Lower leg skin (tissue), 3 donors: ENCODE measurements around the gene LRRC37B.
"Not testable (repeated sequence)": the region's sequence is repeated elsewhere in the genome, so short reads cannot be mapped to it uniquely, and the experiment has no call there.

Experiments used
- POLR2A ChIP-seq, 2 donors: fragments of 450-650 bp; IDR thresholded peaks; one replicate each; pipeline ENCODE4 v1.6.1; 2016 to 2017; ENCODE audit warnings: antibody characterized with exemption in 2 of 2, mild to moderate bottlenecking in 1 of 2, moderate library complexity in 1 of 2
- TF ChIP-seq, protein P1 (sequence below), 3 donors: fragments of 450-650 bp; IDR thresholded peaks; one replicate each; pipeline ENCODE4 v1.5.1; 2016; ENCODE audit warnings: antibody characterized with exemption in 3 of 3, mild to moderate bottlenecking in 3 of 3, moderate library complexity in 2 of 3

DNA sequence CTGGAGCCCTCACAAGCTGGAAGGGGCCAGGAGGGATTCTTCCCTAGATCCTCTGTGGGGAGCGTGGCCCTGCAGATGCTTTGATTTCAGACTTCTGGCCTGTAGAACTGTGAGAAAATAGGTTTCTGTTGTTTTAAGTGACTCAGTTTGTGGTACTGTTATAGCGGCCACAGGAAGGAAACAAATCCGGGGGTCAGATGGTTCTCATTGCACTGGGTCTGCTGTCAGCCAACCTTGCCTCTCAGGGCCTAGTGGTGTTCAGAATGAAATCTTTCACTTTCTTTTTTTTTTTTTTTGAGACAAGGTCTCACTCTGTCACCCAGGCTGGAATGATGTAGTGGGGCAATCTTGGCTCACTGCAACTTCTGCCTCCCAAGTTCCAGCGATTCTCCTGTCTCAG is 64.8 kb downstream of the LRRC37B start:
- TF ChIP-seq, protein P1, sequence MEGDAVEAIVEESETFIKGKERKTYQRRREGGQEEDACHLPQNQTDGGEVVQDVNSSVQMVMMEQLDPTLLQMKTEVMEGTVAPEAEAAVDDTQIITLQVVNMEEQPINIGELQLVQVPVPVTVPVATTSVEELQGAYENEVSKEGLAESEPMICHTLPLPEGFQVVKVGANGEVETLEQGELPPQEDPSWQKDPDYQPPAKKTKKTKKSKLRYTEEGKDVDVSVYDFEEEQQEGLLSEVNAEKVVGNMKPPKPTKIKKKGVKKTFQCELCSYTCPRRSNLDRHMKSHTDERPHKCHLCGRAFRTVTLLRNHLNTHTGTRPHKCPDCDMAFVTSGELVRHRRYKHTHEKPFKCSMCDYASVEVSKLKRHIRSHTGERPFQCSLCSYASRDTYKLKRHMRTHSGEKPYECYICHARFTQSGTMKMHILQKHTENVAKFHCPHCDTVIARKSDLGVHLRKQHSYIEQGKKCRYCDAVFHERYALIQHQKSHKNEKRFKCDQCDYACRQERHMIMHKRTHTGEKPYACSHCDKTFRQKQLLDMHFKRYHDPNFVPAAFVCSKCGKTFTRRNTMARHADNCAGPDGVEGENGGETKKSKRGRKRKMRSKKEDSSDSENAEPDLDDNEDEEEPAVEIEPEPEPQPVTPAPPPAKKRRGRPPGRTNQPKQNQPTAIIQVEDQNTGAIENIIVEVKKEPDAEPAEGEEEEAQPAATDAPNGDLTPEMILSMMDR (IDR thresholded peaks at IDR 0.05), result not testable (repeated sequence)
- TF ChIP-seq POLR2A (IDR thresholded peaks at IDR 0.05), result not testable (repeated sequence)
